Lower leg skin (tissue), 3 donors: ENCODE measurements around the gene GNAS.

ENCODE experiments used
- POLR2A ChIP-seq, 2 donors: fragments of 450-650 bp; IDR thresholded peaks; one replicate each; pipeline ENCODE4 v1.6.1; 2016 to 2017; ENCODE audit warnings: antibody characterized with exemption in 2 of 2, mild to moderate bottlenecking in 1 of 2, moderate library complexity in 1 of 2
- TF ChIP-seq, protein P1 (sequence below), 3 donors: fragments of 450-650 bp; IDR thresholded peaks; one replicate each; pipeline ENCODE4 v1.5.1; 2016; ENCODE audit warnings: antibody characterized with exemption in 3 of 3, mild to moderate bottlenecking in 3 of 3, moderate library complexity in 2 of 3

DNA sequence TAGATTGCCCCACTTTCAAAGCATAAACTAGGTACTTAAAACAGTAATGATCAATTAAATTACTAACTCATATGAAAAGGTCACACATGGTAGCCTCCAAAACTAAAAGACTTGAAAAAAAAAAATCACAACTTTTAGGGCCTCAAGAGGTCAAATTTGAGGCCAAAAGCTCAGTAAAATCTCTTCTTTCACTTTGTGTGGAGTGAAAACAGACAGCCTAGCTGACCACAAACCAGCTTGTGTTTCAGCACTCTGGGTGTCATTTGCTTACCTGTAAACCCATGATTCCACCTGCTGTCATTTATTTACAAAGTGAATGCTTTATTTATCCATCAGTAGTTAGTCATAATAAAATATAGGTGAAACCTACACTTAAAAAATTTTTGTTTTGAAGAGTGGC is 34.0 kb downstream of the GNAS start:
- no peak for TF ChIP-seq POLR2A (IDR thresholded peaks at IDR 0.05)
- TF ChIP-seq, protein P1, sequence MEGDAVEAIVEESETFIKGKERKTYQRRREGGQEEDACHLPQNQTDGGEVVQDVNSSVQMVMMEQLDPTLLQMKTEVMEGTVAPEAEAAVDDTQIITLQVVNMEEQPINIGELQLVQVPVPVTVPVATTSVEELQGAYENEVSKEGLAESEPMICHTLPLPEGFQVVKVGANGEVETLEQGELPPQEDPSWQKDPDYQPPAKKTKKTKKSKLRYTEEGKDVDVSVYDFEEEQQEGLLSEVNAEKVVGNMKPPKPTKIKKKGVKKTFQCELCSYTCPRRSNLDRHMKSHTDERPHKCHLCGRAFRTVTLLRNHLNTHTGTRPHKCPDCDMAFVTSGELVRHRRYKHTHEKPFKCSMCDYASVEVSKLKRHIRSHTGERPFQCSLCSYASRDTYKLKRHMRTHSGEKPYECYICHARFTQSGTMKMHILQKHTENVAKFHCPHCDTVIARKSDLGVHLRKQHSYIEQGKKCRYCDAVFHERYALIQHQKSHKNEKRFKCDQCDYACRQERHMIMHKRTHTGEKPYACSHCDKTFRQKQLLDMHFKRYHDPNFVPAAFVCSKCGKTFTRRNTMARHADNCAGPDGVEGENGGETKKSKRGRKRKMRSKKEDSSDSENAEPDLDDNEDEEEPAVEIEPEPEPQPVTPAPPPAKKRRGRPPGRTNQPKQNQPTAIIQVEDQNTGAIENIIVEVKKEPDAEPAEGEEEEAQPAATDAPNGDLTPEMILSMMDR (IDR thresholded peaks at IDR 0.05), result no peak
